Measurements from ENCODE around the gene LPP.

DNA sequence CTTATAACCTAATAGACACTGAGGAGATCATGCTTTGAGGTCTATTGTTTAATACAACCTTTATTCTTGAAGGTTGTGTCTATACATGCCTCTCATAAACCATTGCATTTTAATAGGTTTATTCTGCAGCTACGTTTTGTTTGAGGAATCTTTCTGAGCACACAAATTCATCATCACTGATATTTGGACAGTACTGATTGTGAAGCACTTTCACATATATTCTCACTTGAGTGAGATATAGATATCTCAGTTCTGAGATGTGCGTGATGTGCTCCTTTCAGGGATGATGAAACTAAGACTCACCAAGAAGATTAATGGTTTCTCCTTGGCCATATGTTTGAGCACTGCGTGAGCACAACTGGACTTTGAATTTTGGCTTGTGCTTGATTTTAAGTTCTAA, 374.4 kb downstream of the LPP start:
- TF ChIP-seq, protein P1, sequence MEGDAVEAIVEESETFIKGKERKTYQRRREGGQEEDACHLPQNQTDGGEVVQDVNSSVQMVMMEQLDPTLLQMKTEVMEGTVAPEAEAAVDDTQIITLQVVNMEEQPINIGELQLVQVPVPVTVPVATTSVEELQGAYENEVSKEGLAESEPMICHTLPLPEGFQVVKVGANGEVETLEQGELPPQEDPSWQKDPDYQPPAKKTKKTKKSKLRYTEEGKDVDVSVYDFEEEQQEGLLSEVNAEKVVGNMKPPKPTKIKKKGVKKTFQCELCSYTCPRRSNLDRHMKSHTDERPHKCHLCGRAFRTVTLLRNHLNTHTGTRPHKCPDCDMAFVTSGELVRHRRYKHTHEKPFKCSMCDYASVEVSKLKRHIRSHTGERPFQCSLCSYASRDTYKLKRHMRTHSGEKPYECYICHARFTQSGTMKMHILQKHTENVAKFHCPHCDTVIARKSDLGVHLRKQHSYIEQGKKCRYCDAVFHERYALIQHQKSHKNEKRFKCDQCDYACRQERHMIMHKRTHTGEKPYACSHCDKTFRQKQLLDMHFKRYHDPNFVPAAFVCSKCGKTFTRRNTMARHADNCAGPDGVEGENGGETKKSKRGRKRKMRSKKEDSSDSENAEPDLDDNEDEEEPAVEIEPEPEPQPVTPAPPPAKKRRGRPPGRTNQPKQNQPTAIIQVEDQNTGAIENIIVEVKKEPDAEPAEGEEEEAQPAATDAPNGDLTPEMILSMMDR (IDR thresholded peaks at IDR 0.05; ENCODE audit: low read length), result no peak
- TF ChIP-seq EZH2 (IDR thresholded peaks at IDR 0.05; ENCODE audit: borderline replicate concordance, low read length), result no peak
